GM18498 (cell line): ENCODE data around the gene CDH4.
"Not testable (repeated sequence)": the region's sequence is repeated elsewhere in the genome, so short reads cannot be mapped to it uniquely, and the experiment has no call there.

Experiments used
- ATAC-seq: cut with Tn5 transposase; IDR thresholded peaks from one replicate; pipeline ENCODE4 v1.9.1; 2021; ENCODE audit warnings: mild to moderate bottlenecking, moderate library complexity; ENCODE audit not compliant: unreplicated experiment

The CDH4 gene

GRCh38 chr20:61973515-61974356, 721.7 kb downstream of the CDH4 start:
- no peak for ATAC-seq

GRCh38 chr20:61974357-61974665, 722.2 kb downstream of the CDH4 start:
- ATAC-seq = no peak

GRCh38 chr20:61975407-61976129, 723.5 kb downstream of the CDH4 start:
- no peak for ATAC-seq

- no peak for ATAC-seq
Observed at GRCh38 chr20:61976263-61976643, 724.2 kb downstream of the CDH4 start.

GRCh38 chr20:61976644-61977418, 724.8 kb downstream of the CDH4 start:
- no peak for ATAC-seq

- no peak for ATAC-seq
Observed at GRCh38 chr20:61977419-61977786, 725.3 kb downstream of the CDH4 start.

GRCh38 chr20:61978491-61978890, 726.4 kb downstream of the CDH4 start:
- no peak for ATAC-seq

- no peak for ATAC-seq
Observed at GRCh38 chr20:61979090-61979489, 727.0 kb downstream of the CDH4 start.

- no peak for ATAC-seq
Observed at GRCh38 chr20:61979701-61980635, 727.9 kb downstream of the CDH4 start.

- no peak for ATAC-seq
Observed at GRCh38 chr20:61980647-61981583, 728.9 kb downstream of the CDH4 start.

- not testable (repeated sequence) for ATAC-seq
Observed at GRCh38 chr20:61981691-61982090, 729.6 kb downstream of the CDH4 start.

GRCh38 chr20:61982191-61982950, 730.3 kb downstream of the CDH4 start:
- no peak for ATAC-seq

GRCh38 chr20:61982951-61983315, 730.9 kb downstream of the CDH4 start:
- ATAC-seq = no peak

- no peak for ATAC-seq
Observed at GRCh38 chr20:61983965-61984364, 731.9 kb downstream of the CDH4 start.

GRCh38 chr20:61984431-61984830, 732.4 kb downstream of the CDH4 start:
- ATAC-seq = not testable (repeated sequence)

GRCh38 chr20:61985096-61985495, 733.0 kb downstream of the CDH4 start:
- no peak for ATAC-seq

- ATAC-seq = no peak
Observed at GRCh38 chr20:61986762-61987321, 734.8 kb downstream of the CDH4 start.

GRCh38 chr20:61988665-61989064, 736.6 kb downstream of the CDH4 start:
- no peak for ATAC-seq

- no peak for ATAC-seq
Observed at GRCh38 chr20:61989741-61990140, 737.7 kb downstream of the CDH4 start.
